GM18907 (cell line): ENCODE measurements around the gene KCP.
A peak's percentile ranks its signal among the peaks of the same experiment; 100 is the strongest.

Experiments used
- ATAC-seq: cut with Tn5 transposase; IDR thresholded peaks from one replicate; pipeline ENCODE4 v1.9.1; 2021; ENCODE audit warnings: mild to moderate bottlenecking, moderate library complexity; ENCODE audit not compliant: unreplicated experiment

Gene KCP

DNA sequence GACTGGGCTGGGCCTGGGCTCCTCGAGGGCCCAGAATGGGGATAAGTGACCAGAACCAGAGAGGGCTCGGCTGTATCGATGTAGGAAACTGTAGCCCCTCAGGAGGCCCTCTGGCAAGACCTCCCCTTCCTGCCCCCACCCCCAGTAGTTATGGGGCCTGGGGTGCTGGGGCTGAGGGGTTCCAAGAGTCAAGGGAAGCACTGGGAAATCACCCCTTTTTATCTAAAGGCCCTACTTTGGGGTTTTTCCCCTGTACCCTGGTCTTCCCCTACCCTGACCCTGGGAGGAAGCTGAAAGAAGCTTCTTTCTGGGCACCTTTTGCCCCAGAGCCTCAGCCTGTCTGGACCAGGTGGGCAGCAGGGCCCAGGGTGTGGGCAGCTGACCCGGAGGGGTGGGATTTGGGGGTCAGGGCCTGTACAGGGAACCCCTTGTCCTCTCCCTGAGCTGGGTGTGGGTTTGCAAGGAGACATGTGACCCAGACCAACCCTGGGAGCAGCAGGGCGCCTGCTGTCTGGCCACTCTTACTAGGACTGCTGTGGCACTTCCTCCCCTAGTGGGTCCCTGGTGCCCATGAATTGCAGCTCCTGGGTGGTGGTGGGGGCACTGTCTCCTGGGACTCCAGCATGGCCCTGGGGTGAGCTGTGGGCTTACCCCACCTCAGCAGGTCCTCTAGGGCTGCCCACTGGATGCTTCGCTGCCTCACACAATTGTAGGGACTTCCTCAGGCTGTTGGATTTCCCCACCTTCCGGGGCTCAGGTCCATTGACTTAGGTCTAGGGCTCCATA, 28.8 kb upstream of the KCP start:
- peak; percentile 30 for ATAC-seq

DNA sequence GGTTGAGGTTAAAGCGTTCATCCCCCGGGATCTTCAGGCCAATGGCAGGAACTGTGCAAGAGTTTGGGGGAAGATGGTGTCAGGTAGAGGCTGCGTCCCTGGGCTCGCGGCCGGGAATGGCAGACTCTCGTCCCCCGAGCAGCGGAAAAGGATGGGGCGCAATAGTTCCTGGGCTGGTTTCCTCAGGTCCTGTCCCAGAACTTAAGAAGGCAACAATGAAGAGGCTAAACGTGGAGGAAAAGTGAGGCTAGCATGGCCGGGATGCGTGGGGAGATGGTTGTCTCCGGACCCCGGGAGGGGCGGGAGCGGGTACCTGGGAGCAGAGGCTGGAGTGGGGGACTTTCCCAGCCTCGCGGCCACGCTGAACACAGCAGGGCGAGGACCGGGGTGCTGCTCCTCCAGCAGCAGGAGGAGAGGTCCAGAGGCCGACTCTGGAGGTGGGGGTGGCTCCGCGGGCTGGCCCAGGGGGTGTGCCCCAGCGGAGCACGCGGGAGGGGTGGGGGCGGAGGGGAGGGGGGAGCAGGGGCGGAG, 28.1 kb upstream of the KCP start:
- ATAC-seq: peak; percentile 2

DNA sequence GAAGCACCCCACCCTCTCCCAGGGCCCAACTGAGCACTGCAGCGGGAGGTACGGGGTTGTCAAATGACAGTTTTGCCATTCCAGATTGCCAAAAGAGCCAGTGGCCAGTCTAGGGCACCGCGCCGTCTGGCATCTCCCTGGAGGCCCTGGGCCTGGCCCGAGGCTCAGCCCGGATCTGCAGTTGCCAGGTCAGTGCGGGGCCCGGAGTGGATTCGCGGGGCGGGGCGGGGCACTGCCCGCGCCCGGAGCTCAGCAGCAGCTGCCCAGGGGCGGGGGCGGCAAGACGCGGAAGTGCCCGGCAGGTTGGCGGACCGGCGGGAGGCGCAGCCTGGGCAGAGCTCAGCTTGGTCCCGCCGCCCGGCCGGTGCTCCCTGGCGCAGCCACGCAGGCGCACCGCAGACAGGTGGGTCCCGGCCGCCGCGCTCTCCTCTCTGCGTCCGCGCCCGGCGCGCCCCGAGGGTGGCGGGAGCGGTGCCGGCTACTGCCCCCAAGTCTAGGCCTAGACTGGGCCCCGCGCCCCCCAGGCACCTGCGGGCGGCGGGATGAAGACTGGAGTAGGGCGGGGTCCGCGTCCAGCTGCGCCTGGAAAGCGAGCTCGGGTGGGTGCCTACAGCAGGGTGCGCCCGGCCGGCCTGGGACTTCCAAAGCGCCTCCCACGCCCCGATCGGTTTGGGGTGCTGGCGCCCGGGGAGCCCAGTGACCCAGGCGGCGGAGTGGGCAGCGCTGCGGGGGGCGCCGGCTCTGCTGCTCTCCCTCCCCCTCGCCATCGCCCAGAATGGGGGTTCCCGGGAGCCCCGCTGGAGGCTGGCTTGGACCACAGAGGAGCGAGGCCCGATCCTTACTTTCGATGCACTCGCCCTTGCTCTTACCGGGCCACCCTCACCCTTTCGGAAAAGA, 27.4 kb upstream of the KCP start, which contains the start of gene IRF5:
IRF5 (plus strand) TSS at position 281 of the 897 bp plus-strand sequence. CDS start 4,155 bp downstream, outside the sequence.
- peak; percentile 10 for ATAC-seq

DNA sequence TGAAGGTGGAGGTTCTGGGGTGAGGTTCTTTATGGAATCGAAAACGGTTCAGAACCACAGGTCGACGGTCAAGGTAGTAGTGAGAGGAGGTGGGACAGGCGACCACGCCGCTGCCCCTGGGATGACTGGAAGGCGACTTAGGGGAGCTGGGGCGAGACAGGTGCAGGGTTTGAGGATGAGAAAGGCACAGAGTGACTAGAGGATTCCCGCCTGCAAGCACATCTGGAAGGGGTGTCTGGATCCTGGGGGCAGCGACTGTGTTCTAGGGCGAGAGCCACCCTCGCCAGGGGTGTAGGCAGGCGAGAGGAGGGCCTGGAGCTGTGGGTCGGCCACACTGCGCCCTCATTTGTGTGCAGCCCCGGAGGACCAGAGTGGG, 26.8 kb upstream of the KCP start:
- ATAC-seq: peak; percentile 2

DNA sequence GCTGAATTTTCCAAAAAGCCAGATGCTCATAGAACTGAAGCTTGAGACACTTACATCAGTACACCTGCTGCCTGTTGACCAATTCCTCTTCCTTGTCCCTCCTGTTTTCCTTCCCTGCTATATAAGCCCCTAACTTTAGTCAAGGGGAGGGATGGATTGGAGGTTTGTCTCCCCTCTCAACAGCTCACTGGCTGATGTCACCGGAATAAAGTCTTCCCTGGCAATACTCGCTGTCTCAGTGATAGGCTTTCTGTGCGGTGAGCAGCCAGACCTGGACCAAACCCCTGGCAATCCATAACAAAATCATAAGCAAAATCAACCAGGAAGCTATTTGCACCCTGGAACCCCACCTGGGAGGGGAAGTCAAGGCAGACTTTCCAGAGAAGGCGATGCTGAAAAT, 26.3 kb upstream of the KCP start:
- no peak for ATAC-seq

DNA sequence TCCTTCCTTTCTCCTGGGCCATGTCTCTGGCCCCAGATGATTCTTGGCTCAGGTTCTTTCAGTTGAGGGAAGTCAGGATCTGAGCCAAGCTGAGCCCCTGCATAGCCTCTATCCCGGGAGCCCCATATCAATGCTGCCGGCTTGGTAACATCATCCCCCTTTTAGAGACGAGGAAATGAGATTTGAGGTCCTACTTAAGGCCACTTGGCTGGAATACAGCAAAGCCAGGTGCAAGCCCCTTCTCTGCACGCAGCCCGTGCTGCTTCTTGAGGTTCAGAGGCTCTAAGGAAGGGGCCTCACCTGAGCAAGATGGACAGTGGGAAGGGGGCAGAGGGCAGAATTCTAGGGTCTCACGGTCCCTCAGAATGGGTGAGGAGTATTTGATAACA, 24.8 kb upstream of the KCP start:
- no peak for ATAC-seq

DNA sequence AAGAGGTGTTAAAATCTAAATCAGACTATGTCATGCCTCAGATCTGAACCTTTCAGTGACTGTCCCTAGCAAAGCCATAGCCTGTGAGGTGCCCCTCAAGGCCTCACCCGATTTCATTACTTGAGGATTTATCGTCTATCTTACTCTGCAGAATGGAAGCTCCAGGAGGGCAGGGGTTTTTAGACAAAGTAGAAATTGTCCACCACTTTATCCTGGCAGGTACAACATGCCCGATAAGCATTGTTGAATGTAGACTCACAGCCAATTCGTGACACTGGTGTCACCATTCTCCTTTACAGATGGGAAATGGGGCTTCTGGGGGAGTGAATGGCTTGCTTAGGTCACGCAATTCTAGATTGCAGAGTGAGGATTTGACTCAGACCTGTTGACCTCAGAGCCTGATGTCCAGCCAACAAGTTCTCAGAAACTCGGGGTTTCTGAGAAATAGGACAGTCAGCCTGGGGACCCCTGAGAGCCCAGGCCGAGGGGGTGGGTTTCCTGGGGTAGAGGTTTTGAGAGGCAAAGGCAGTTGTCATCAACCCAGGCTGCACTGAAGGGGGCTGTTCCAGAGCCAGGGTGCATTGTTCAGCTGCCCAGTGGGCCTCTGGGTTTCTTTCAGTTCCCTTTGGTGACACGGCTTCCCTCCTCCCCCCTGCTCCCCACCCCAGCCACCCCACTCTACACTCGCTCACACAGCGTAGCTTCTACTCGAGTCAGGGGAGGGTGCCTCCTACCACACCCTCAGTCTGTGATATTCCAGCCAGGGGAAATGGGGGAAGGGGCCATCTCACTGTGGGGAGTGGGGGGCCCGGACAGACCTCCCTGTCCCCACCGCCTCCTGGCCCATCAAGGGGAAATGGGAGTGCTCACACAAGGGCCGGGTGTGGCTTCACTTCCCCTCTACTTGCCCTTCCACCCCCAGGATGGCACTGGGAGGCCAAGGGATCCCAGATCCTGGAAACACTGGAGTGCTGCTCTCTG, 24.1 kb upstream of the KCP start:
- peak; percentile 37 for ATAC-seq

DNA sequence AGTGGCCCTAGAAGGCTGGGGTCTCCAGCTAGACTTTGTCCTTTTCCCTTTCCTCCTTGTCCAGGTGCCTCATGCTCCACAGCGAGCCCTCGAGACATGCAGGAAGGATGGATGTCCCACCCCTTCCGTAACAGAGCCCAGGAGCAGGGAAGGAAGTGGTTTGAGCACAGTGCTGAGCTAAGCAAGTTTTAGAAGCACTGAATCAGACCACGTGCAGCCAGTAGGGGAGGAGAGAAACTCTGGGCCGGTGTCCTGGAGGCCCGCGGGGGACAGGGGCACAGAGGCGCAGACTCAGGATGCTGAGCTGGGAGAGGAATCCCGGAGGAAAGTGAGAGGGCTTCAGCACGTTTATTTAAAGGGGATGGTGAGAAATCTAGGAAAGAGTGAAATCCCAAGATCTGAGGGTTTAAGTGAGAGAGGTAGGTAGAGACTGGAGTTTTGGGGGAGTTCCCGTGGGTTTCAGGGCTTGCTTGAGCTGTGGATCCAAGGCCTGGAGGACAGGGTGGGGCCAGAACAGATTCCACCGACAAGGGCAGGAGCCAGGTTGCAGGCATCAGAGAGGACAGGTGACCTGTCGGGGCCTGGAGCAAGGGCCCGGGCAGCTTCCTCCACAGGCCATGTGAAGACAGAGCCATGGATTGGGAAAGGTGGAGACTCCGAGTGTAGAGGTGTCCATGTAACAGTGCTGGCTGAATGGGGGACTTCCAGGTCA, 22.8 kb upstream of the KCP start:
- no peak for ATAC-seq

DNA sequence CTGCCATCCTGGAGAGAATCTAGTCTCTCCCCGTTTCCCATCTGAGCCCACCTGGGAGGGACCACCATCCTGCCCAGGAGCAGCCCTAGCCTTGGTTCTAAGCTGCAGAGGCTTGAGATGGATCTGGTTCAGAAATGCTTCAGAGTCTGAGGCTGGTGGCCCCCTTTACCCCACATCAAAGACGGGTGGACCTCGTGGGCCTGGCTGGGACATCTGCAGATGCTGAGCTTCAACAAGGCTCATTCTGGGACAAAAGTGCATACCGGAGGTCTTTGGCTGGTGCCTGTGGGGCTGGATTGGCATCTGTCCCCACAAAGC, 22.3 kb upstream of the KCP start:
- no peak for ATAC-seq

DNA sequence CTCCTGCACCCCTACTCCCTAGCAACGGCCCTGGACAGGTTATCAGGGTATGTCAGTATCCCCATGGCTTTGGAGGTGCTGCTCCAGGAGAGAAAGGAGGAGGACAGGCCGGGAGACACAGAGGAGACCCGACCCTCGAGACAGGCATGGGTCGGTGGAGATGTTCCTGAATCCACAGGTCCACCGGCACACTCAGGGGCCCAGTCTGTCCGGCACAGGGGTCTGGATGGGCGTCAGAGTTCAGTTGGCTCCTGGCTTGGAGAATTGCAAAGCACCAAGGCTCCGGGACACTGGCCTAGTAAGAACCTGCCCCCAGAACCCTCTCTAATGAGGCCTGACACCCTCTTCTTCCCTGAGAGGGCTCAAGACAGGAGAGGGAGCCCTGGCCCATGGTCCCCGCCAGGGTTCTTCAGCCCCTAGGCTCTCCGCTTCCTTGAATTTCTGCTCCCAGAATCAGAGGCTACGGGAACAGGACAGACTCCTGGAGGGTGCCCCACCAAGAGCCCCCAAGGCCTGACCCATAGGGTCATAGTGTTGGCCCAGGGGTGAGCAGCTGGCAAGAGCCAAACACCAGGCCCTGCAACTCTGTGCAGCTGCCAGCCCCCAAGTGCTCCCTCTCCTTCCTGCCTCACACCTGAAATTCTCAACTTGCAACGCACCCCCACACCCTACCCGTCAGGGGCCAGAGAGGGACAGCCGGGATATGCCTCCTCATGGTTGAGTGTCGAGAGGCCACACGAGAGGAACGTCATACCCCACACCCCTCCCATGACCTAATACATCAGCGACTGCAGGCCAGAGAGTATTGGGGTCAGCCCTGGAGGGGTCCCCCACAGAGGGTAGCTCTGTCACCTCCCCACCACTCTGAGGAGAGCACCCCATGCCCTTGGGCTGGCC, 21.7 kb upstream of the KCP start:
- ATAC-seq: no peak

DNA sequence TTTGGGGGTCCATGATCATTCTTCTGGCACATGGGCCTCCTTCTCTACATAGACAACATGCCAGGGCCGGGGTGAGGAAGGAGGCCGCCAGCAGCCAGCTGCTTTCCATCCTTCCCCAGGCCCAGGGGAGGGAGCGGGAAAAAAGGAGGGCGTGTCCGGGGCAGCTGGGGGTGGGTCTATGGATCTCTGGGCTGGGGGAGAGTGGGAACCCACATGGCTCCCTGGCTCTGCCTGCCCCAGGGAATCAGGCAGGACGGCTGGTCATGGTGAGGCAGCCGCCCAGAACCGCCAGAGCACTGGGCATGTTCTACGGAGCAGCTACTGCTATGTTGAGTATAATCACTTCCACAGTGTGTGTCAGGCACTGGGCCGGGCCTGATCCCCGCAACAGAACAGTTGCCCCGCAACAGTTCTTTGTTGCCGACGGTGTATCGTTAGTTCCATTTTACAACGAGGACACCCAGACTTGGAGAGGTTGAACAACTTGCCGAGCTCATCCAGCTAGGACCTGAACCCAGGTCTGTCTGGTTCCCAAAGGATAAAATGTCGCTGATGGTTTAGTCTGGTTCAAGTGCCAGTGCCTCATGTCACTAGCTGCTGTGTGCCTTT, 20.8 kb upstream of the KCP start:
- ATAC-seq: no peak

DNA sequence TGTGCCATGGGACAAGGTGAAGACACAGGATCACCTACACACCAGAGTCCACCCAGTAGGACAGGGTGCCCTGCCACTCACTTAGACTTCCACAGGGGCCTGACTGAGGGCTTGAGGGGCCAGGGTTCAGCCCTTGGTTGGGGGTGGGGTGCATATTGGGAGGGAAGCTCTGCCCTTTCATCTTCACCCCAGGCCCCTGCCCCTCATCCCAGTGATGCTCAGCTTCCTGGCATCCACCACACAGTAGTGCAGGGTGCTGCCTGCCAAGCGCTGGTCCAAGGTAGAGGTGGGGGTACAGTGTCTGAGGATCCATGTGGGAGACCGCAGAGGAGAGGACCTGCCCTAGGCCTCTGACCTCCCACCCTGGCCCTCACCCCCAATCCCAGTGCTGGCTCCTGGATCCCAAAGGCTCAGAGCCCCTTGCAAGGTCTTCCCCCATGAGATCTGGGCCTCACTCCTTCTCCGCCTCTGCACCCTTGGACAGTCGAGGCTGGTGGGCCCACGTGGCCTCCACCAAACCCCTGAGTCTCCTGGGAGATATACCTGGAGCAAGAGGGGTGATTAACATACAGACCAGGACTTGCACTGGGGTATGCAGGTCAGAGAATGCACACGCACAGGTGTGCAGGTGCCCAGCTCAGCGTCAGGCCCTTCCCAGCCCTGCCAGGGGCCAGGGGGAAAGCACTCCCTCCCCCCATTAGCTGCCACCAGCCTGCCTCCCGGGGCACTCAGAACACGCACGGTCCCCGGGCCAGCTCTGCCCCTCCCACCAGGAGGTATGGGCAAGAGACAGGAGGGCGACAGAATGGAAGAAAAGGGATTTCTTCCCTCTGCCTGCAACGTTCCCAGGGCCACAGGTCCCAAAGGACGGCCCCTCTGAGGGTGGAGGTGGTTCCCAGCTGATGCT, 18.6 kb upstream of the KCP start:
- ATAC-seq: no peak

DNA sequence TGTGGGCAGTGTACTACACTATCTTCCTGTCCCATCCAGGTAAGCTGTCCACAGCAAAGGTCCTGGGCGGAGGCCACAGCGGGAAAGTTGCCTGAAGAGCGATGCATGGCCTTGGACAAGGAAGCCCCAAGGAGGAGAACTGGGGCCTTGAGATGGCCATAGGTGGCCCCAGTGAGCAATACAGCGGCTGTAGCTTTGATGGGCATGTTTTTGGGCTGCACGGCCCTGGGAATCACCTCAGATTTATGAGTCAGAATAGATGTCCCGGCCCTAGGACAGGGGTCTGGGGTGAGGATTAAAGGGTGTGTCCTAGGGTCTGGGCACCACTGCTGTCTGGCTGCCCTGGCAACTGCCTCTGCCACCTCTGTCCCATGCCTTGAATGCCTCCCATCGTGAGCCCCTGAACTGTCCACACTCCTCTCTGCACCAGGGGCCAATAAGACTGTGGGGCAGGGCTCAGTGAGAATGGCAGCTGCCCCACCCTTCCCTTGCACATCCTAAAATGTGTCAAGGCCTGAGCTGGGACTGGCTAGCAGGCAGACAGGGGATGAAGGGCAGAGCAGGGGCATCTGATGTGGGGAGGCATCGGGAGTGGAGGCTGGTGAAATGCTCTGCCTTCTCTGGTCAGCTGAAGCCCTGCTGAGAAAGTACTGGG, 17.8 kb upstream of the KCP start:
- ATAC-seq: no peak

DNA sequence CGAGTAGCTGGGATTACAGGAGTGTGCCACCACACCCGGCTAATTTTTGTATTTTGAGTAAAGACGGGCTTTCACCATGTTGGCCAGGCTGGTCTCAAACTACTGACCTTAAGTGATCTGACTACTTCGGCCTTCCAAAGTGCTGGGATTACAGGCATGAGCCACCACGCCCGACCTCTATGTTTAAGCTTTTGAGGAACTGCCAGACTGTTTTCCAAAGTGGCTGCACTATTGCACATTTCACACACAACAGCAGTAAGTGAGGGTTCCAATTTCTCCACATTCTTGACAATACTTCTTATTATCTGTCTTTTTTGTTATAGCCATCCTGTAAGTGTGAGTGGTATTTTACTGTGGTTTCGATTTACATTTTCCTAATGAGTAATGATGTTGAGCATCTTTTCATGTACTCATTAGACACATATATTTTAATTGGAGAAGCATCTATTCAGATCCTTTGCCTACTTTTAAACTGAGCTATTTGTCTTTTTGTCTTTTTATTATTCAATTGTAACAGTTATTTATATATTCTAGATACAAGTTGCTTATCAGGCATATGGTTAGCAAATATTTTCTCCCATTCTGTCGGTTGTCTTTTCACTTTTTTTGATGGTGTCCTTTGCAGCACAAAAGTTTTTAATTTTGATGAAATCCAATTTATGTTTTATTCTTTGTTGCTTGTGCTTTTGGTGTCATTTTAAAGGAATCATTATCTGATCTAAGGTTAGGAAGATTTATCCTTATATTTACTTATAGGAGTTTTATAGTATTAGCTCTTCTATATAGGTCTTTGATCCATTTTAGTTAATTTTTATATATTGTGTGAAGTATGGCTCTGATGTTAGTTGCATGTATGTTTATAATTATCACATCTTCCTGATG, 14.4 kb upstream of the KCP start:
- no peak for ATAC-seq

DNA sequence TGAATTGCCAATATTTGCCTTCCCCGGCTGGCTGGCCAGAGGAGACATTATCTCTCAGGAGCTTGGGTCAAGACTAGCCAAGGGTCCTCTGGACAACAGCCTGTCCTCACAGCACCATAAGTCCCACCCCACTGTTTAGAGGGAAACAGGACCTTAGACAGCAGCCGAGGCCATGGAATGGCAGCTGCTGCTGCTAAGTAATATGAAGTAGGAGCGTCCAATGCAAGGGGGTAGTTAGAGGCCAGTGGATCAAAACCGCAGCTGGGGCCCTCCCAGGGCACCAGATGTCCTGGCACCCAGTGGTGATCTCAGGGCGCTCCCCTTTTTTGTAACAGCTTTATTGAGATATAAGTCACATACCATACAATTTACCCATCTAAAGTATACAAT, 12.9 kb upstream of the KCP start:
- ATAC-seq: no peak
